H9 (cell line): ENCODE data around the gene GSTO2. TPM values are rescaled to one million over a fixed set of nuclear protein-coding genes. Genes with fewer than 3 reads are reported as not detected.

Experiments used
- DNase-seq: peaks from one replicate; pipeline ENCODE4 v3.0.0-alpha.2; 2017
- H2AFZ ChIP-seq: one replicate; pipeline ENCODE4 v1.6.1; 2013; ENCODE audit warnings: mild to moderate bottlenecking, low read length, control low read depth, moderate library complexity
- H2AK5ac ChIP-seq: 2 replicates; pipeline ENCODE4 v1.6.1; 2013; ENCODE audit warnings: low read length, control low read depth, mixed read lengths; ENCODE audit not compliant: insufficient read length
- H2BK120ac ChIP-seq: one replicate; pipeline ENCODE4 v1.6.1; 2013; ENCODE audit warnings: low read depth, mild to moderate bottlenecking, low read length, control low read depth, inconsistent platforms; ENCODE audit not compliant: poor library complexity, severe bottlenecking
- H2BK12ac ChIP-seq: 2 replicates; pipeline ENCODE4 v1.6.1; 2013; ENCODE audit warnings: low read length, control low read depth, mixed read lengths, low read depth; ENCODE audit not compliant: insufficient read length
- H2BK15ac ChIP-seq: 2 replicates; pipeline ENCODE4 v1.6.1; 2013; ENCODE audit warnings: low read depth, low read length, control low read depth
- H2BK20ac ChIP-seq: one replicate; pipeline ENCODE4 v1.6.1; 2013; ENCODE audit warnings: low read depth, mild to moderate bottlenecking, low read length, control low read depth, inconsistent platforms; ENCODE audit not compliant: poor library complexity, severe bottlenecking
- H2BK5ac ChIP-seq: 2 replicates; pipeline ENCODE4 v1.6.1; 2013; ENCODE audit warnings: low read length, control low read depth, mixed read lengths; ENCODE audit not compliant: insufficient read length
- H3K14ac ChIP-seq: 2 replicates; pipeline ENCODE4 v1.6.1; 2013; ENCODE audit warnings: low read length, control low read depth; ENCODE audit not compliant: insufficient read depth
- H3K18ac ChIP-seq: 2 replicates; pipeline ENCODE4 v1.6.1; 2013; ENCODE audit warnings: low read depth, mild to moderate bottlenecking, mixed read lengths, low read length, control low read depth; ENCODE audit not compliant: insufficient read length
- H3K23ac ChIP-seq: 2 replicates; pipeline ENCODE4 v1.6.1; 2013; ENCODE audit warnings: low read length, control low read depth, mixed read lengths, low read depth; ENCODE audit not compliant: insufficient read length
- H3K23me2 ChIP-seq: 2 replicates; pipeline ENCODE4 v1.6.1; 2013; ENCODE audit warnings: low read depth, mild to moderate bottlenecking, mixed read lengths, low read length, control low read depth; ENCODE audit not compliant: insufficient read length, poor library complexity, severe bottlenecking
- H3K27ac ChIP-seq: 2 replicates; pipeline ENCODE4 v1.5.1; 2013; ENCODE audit warnings: low read length, control low read depth, mixed read lengths, low read depth; ENCODE audit not compliant: insufficient read length
- H3K27me3 ChIP-seq: 2 replicates; pipeline ENCODE4 v1.6.1; 2013; ENCODE audit warnings: low read length, control low read depth, inconsistent platforms; ENCODE audit not compliant: insufficient read depth
- H3K4ac ChIP-seq: 2 replicates; pipeline ENCODE4 v1.6.1; 2013; ENCODE audit warnings: low read depth, mild to moderate bottlenecking, control low read depth, inconsistent platforms, low read length, moderate library complexity
- H3K4me1 ChIP-seq: 2 replicates; pipeline ENCODE4 v1.6.1; 2013; ENCODE audit warnings: low read length, control low read depth, inconsistent platforms; ENCODE audit not compliant: insufficient read depth
- H3K4me2 ChIP-seq: 2 replicates; pipeline ENCODE4 v1.6.1; 2013; ENCODE audit warnings: low read length, control low read depth, mixed read lengths; ENCODE audit not compliant: insufficient read length, insufficient read depth
- H3K56ac ChIP-seq: 2 replicates; pipeline ENCODE4 v1.6.1; 2013; ENCODE audit warnings: low read depth, mild to moderate bottlenecking, mixed read lengths, low read length, control low read depth; ENCODE audit not compliant: insufficient read length
- H3K79me1 ChIP-seq: 2 replicates; pipeline ENCODE4 v1.6.1; 2013; ENCODE audit warnings: low read depth, mild to moderate bottlenecking, moderate library complexity, low read length, control low read depth, inconsistent platforms; ENCODE audit not compliant: insufficient read depth, poor library complexity, severe bottlenecking
- H3K79me2 ChIP-seq: 2 replicates; pipeline ENCODE4 v1.6.1; 2013; ENCODE audit warnings: low read length, control low read depth, inconsistent platforms; ENCODE audit not compliant: insufficient read depth
- H3K9ac ChIP-seq: 2 replicates; pipeline ENCODE4 v1.6.1; 2013; ENCODE audit warnings: low read length, control low read depth, mixed read lengths; ENCODE audit not compliant: insufficient read length; ENCODE audit errors: extremely low read depth
- H3K9me3 ChIP-seq: one replicate; pipeline ENCODE4 v1.6.1; 2013; ENCODE audit warnings: low read depth, low read length, inconsistent platforms; ENCODE audit not compliant: control insufficient read depth
- H3T11ph ChIP-seq: one replicate; pipeline ENCODE4 v1.6.1; 2013; ENCODE audit warnings: mild to moderate bottlenecking, low read length, control low read depth, inconsistent platforms
- H4K20me1 ChIP-seq: one replicate; pipeline ENCODE4 v1.6.1; 2013; ENCODE audit not compliant: control insufficient read depth, insufficient read length, insufficient read depth
- H4K5ac ChIP-seq: 2 replicates; pipeline ENCODE4 v1.6.1; 2013; ENCODE audit warnings: low read depth, mild to moderate bottlenecking, mixed read lengths, low read length, control low read depth; ENCODE audit not compliant: insufficient read length
- H4K8ac ChIP-seq: replicated peaks from 2 replicates; pipeline ENCODE4 v1.6.1; 2013; ENCODE audit warnings: low read length, control low read depth, mixed read lengths, low read depth; ENCODE audit not compliant: insufficient read length
- H4K91ac ChIP-seq: 2 replicates; pipeline ENCODE4 v1.6.1; 2013; ENCODE audit warnings: low read depth, mild to moderate bottlenecking, moderate library complexity, mixed read lengths, low read length, control low read depth; ENCODE audit not compliant: insufficient read length
- H3K27ac Mint-ChIP-seq, 3 experiments: 2 replicates in 2 of 3; 3 replicates in 1 of 3; pipeline ENCODE4 v1.8.0; 2020 to 2021; ENCODE audit warnings: mixed read lengths in 3 of 3, mild to moderate bottlenecking in 1 of 3, moderate library complexity in 1 of 3
- H3K27me3 Mint-ChIP-seq: 2 replicates; pipeline ENCODE4 v1.8.0; 2021; ENCODE audit warnings: low read depth, mild to moderate bottlenecking, moderate library complexity, mixed read lengths
- H3K36me3 Mint-ChIP-seq, 3 experiments: 2 replicates in 2 of 3; 3 replicates in 1 of 3; pipeline ENCODE4 v1.8.0; 2020 to 2021; ENCODE audit warnings: low read depth in 3 of 3, mixed read lengths in 3 of 3; ENCODE audit not compliant: insufficient read depth in 1 of 3
- H3K4me1 Mint-ChIP-seq, 2 experiments: 2 replicates each; pipeline ENCODE4 v1.8.0; 2020; ENCODE audit warnings: mixed read lengths in 2 of 2
- H3K4me3 Mint-ChIP-seq, 2 experiments: 2 replicates in 1 of 2; 3 replicates in 1 of 2; pipeline ENCODE4 v1.8.0; 2020 to 2021; ENCODE audit warnings: mild to moderate bottlenecking in 2 of 2, mixed read lengths in 2 of 2, moderate library complexity in 1 of 2
- H3K9me3 Mint-ChIP-seq, 2 experiments: 2 replicates in 1 of 2; 3 replicates in 1 of 2; pipeline ENCODE4 v1.8.0; 2020; ENCODE audit warnings: mild to moderate bottlenecking in 2 of 2, mixed read lengths in 2 of 2, moderate library complexity in 1 of 2
- CTCF ChIP-seq: fragments of 200-600 bp; sonication (generic); conservative IDR thresholded peaks from 3 replicates; pipeline ENCODE4 v1.8.0; 2021; ENCODE audit warnings: antibody characterized with exemption, mild to moderate bottlenecking
- WGBS: extraction: QIAGEN DNeasy Blood & Tissue Kit; methylation state at CpG from one replicate; pipeline ENCODE4 v1.1.7; 2013; ENCODE audit warnings: missing lambda C conversion rate, low lambda C conversion rate, mixed read lengths; ENCODE audit not compliant: insufficient read length; ENCODE audit errors: extremely low coverage; 5-methylcytosine and 5-hydroxymethylcytosine counted together
- total RNA-seq: library from RNA; stranded (reverse); gene quantifications from 2 replicates; pipeline ENCODE4 v1.2.1, GENCODE V29; 2021

Gene GSTO2
- total RNA-seq, 1 experiment from 2014 or later: 14.5 TPM

- Histone ChIP-seq H2BK15ac (no peak overlapping the region), H3K79me1 (no peaks in the 10 kb centered on the region), H2BK120ac (no peak overlapping the region), H4K8ac (no peak overlapping the region), H3K4ac (no peak overlapping the region), H4K20me1 (peaks cover 3% of the 10 kb centered on the region), H2AFZ (no peak overlapping the region), H3K56ac (no peak overlapping the region), H4K5ac (no peak overlapping the region), H3K27me3 (no peaks in the 10 kb centered on the region), H2BK20ac (no peak overlapping the region), H3K18ac (no peak overlapping the region), H3K4me2 (no peak overlapping the region), H3K79me2 (peaks cover 29% of the 10 kb centered on the region; the same call in 1 of the 2 replicates), H3K14ac (no peak overlapping the region), H3K9ac (no peak overlapping the region), H3K23ac (no peak overlapping the region), H2BK5ac (no peak overlapping the region), H3T11ph (no peak overlapping the region), H3K4me1 (peaks cover 28% of the 10 kb centered on the region; the same call in 1 of the 2 replicates), H2BK12ac (no peak overlapping the region), H3K27ac (no peak overlapping the region), H3K23me2 (peaks cover 12% of the 10 kb centered on the region), H3K9me3 (no peaks in the 10 kb centered on the region), H2AK5ac (no peak overlapping the region), H4K91ac (no peak overlapping the region)
- Mint-ChIP-seq H3K27me3 (peaks cover 3% of the 10 kb centered on the region; the same call in 1 of the 2 replicates), H3K36me3 (peaks cover 2 to 5% (median 3%) of the 10 kb centered on the region in 3 experiments; a peak in 3 of 7 replicates), H3K4me1 (peaks cover 71 to 75% of the 10 kb centered on the region in 2 experiments), H3K4me3 (peak overlapping the region in 1 of 2 experiments; percentile 9; a peak in 1 of 5 replicates), H3K9me3 (no peaks in the 10 kb centered on the region), H3K27ac (peak overlapping the region in 2 of 3 experiments; percentile 70 to 83; a peak in 3 of 7 replicates)
- no peak for TF ChIP-seq CTCF
- WGBS: no CpG with 5 or more reads among the region's 13 CpGs
- no peak for DNase-seq
Observed at GRCh38 chr10:104334965-104335650, 66.1 kb downstream of the GSTO2 start.
